ENCODE data around the gene WHRN.

WHRN gene

GRCh38 chr9:114407889-114408288, 97.4 kb downstream of the WHRN start:
- no peak for DNase-seq (ENCODE audit: low read depth, low spot score)
- CTCF ChIA-PET = interaction anchor here (0.8 to 11.3 kb wide), 8 partner anchors 9 to 606 kb away, joined by 3 to 238 read pairs (median 52); partner anchors contain the start of genes ATP6V1G1 and TEX53
- H3K4me3 ChIP-seq (ENCODE audit: low read depth, low read length) = no peak overlapping the region
- POLR2A ChIA-PET = interaction anchor here (0.8 kb wide), 1 partner anchor 180 kb away, joined by 3 read pairs; no protein-coding TSS in a partner anchor
- no peak for TF ChIP-seq CTCF (IDR thresholded peaks at IDR 0.05; ENCODE audit: insufficient read depth, low read length, missing control alignments)

- DNase-seq (ENCODE audit: low read depth, low spot score) = no peak
- ChIA-PET POLR2A (no interaction called here), CTCF (interaction anchor here (0.7 to 11.3 kb wide), 44 partner anchors 9 to 607 kb away, joined by 3 to 238 read pairs (median 6); partner anchors contain the start of genes AKNA, TEX48 and TEX53)
Measured at GRCh38 chr9:114406441-114406840, 98.8 kb downstream of the WHRN start.

GRCh38 chr9:114405294-114406034, 99.8 kb downstream of the WHRN start:
- no peak for DNase-seq (ENCODE audit: low read depth, low spot score)
- ChIA-PET POLR2A (interaction anchor here (0.7 kb wide), 2 partner anchors 19 to 248 kb away, joined by 3 read pairs; no protein-coding TSS in a partner anchor), CTCF (interaction anchor here (0.6 to 11.3 kb wide), 67 partner anchors 8 to 613 kb away, joined by 3 to 238 read pairs (median 5); partner anchors contain the start of genes AKNA, TEX48 and TEX53)
- TF ChIP-seq CTCF (IDR thresholded peaks at IDR 0.05; ENCODE audit: insufficient read depth, low read length, missing control alignments) = peak; percentile 82
- H3K4me3 ChIP-seq (ENCODE audit: low read depth, low read length) = no peak overlapping the region

More at GRCh38 chr9:114406441-114406840, 98.8 kb downstream of the WHRN start:
- TF ChIP-seq CTCF (IDR thresholded peaks at IDR 0.05; ENCODE audit: insufficient read depth, low read length, missing control alignments) = no peak
- H3K4me3 ChIP-seq (ENCODE audit: low read depth, low read length) = no peak overlapping the region

GRCh38 chr9:114404531-114404930, 100.7 kb downstream of the WHRN start:
- ChIA-PET CTCF (interaction anchor here (0.7 to 11.3 kb wide), 16 partner anchors 9 to 614 kb away, joined by 3 to 238 read pairs (median 13); partner anchors contain the start of gene TEX53), POLR2A (no interaction called here)
- no peak overlapping the region for H3K4me3 ChIP-seq (ENCODE audit: low read depth, low read length)
- no peak for DNase-seq (ENCODE audit: low read depth, low spot score)
- TF ChIP-seq CTCF (IDR thresholded peaks at IDR 0.05; ENCODE audit: insufficient read depth, low read length, missing control alignments) = no peak

GRCh38 chr9:114403153-114403756, 102.0 kb downstream of the WHRN start:
- CTCF ChIA-PET = interaction anchor here (1.0 to 11.3 kb wide), 12 partner anchors 8 to 610 kb away, joined by 3 to 238 read pairs (median 6); no protein-coding TSS in a partner anchor

More at GRCh38 chr9:114403153-114403756, 102.0 kb downstream of the WHRN start:
- POLR2A ChIA-PET = no interaction called here
- DNase-seq (ENCODE audit: low read depth, low spot score) = no peak
- no peak overlapping the region for H3K4me3 ChIP-seq (ENCODE audit: low read depth, low read length)
- TF ChIP-seq CTCF (IDR thresholded peaks at IDR 0.05; ENCODE audit: insufficient read depth, low read length, missing control alignments) = no peak

Data from AG04449 (cell line).